Astrocyte (in vitro differentiated cells and primary cell): ENCODE results near the gene CMTR1.

ENCODE experiments used
- EZH2 ChIP-seq: IDR thresholded peaks from 2 replicates; pipeline ENCODE4 v1.6.1; 2012; ENCODE audit warnings: mild to moderate bottlenecking, low read length, inconsistent platforms; ENCODE audit not compliant: insufficient read depth
- TF ChIP-seq, protein P1 (sequence below): IDR thresholded peaks from 2 replicates; pipeline ENCODE4 v1.5.1; 2011; ENCODE audit warnings: low read depth, mild to moderate bottlenecking, inconsistent platforms, low read length, moderate library complexity; ENCODE audit not compliant: insufficient read depth

DNA sequence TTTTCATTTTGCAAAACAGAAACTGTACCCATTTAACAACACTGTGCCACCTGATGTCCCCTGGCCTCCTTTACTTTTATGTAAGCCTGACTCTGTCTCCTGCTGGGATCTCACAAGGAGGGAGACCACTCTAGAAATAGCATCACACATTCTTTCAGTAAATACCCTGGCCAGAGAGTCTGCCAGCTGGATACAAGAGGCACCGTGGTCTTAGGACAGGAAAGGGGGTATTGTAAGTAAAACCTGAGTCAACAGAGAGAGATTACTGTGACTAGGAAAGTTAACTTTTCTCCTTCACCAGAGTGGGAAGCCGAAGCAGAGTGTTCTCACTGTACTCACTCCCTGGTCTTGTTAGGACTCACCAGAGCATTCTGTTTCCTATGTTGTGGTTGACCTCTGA, 27.8 kb downstream of the CMTR1 start:
- TF ChIP-seq, protein P1, sequence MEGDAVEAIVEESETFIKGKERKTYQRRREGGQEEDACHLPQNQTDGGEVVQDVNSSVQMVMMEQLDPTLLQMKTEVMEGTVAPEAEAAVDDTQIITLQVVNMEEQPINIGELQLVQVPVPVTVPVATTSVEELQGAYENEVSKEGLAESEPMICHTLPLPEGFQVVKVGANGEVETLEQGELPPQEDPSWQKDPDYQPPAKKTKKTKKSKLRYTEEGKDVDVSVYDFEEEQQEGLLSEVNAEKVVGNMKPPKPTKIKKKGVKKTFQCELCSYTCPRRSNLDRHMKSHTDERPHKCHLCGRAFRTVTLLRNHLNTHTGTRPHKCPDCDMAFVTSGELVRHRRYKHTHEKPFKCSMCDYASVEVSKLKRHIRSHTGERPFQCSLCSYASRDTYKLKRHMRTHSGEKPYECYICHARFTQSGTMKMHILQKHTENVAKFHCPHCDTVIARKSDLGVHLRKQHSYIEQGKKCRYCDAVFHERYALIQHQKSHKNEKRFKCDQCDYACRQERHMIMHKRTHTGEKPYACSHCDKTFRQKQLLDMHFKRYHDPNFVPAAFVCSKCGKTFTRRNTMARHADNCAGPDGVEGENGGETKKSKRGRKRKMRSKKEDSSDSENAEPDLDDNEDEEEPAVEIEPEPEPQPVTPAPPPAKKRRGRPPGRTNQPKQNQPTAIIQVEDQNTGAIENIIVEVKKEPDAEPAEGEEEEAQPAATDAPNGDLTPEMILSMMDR: no peak
- no peak for TF ChIP-seq EZH2
